IPS DF 4.7 (cell line): Measurements from ENCODE around the gene GCAT.

Experiments used
- DNase-seq: peaks from one replicate; pipeline ENCODE4 v3.0.0-alpha.2; 2013; ENCODE audit warnings: low spot score; ENCODE audit errors: extremely low read depth

The GCAT gene

GRCh38 chr22:37842015-37842793 lies 34.5 kb downstream of the GCAT start:
- DNase-seq: no peak

GRCh38 chr22:37843741-37844089 lies 36.0 kb downstream of the GCAT start:
- no peak for DNase-seq

GRCh38 chr22:37844904-37845329 lies 37.2 kb downstream of the GCAT start:
- no peak for DNase-seq

GRCh38 chr22:37846433-37846832 lies 38.7 kb downstream of the GCAT start:
- no peak for DNase-seq

- DNase-seq: no peak
Observed at GRCh38 chr22:37848587-37849088, 40.9 kb downstream of the GCAT start.

- peak; percentile 56 for DNase-seq
Observed at GRCh38 chr22:37849089-37849751, 41.5 kb downstream of the GCAT start, which contains the start of gene EIF3L. TSS of gene EIF3L (plus strand) at chr22:37849419. CDS start at chr22:37849450, 31 bp downstream.

GRCh38 chr22:37850801-37851200 lies 43.1 kb downstream of the GCAT start:
- DNase-seq: no peak

GRCh38 chr22:37852418-37852817 lies 44.7 kb downstream of the GCAT start:
- DNase-seq: no peak

- no peak for DNase-seq
Observed at GRCh38 chr22:37854946-37855345, 47.2 kb downstream of the GCAT start.

- no peak for DNase-seq
Observed at GRCh38 chr22:37855462-37855861, 47.7 kb downstream of the GCAT start.

GRCh38 chr22:37860796-37861421 lies 53.2 kb downstream of the GCAT start:
- no peak for DNase-seq

- DNase-seq: no peak
Observed at GRCh38 chr22:37862570-37863325, 55.0 kb downstream of the GCAT start.

GRCh38 chr22:37865510-37865909 lies 57.8 kb downstream of the GCAT start:
- DNase-seq: no peak
